Heart left ventricle (tissue), 16 donors: ENCODE results near the gene ORM1. TPM values are rescaled to one million over a fixed set of nuclear protein-coding genes. Genes with fewer than 3 reads are reported as not detected.

Experiments
- ATAC-seq, 4 donors: fragments of 200-7000 bp; cut with Tn5 transposase; one replicate each; pipeline ENCODE4 v1.9.1; 2020 to 2022; ENCODE audit warnings: moderate library complexity in 4 of 4, mild to moderate bottlenecking in 3 of 4, moderate number of reproducible peaks in 1 of 4
- DNase-seq, 5 donors: peaks; one replicate each; pipeline ENCODE4 v3.0.0-alpha.2; 2020
- H3K27ac ChIP-seq, 12 donors: fragments of 200-600 bp; sonication (generic) in 4 of 12; one replicate each; pipeline versions ENCODE4 v1.5.0 to v1.8.0; 2016 to 2022; ENCODE audit warnings: mild to moderate bottlenecking in 2 of 12
- H3K27me3 ChIP-seq, 9 donors: fragments of 200-600 bp; sonication (generic) in 2 of 9; one replicate each; pipeline versions ENCODE4 v1.5.1 to v1.8.0; 2016 to 2022; ENCODE audit warnings: mild to moderate bottlenecking in 3 of 9
- H3K36me3 ChIP-seq, 9 donors: fragments of 200-600 bp; sonication (generic) in 2 of 9; one replicate each; pipeline versions ENCODE4 v1.5.0 to v1.8.0; 2018 to 2022; ENCODE audit warnings: mild to moderate bottlenecking in 2 of 9
- H3K4me1 ChIP-seq, 12 donors: fragments of 200-600 bp; sonication (generic) in 4 of 12; one replicate each; pipeline versions ENCODE4 v1.5.0 to v1.8.0; 2016 to 2022; ENCODE audit warnings: mild to moderate bottlenecking in 3 of 12
- H3K4me3 ChIP-seq, 12 donors: fragments of 200-600 bp; sonication (generic) in 4 of 12; one replicate each; pipeline versions ENCODE4 v1.5.0 to v1.8.0; 2017 to 2022; ENCODE audit warnings: mild to moderate bottlenecking in 9 of 12, moderate library complexity in 4 of 12
- H3K9me3 ChIP-seq, 12 donors: fragments of 200-600 bp; sonication (generic) in 4 of 12; one replicate each; pipeline versions ENCODE4 v1.5.0 to v1.8.0; 2016 to 2022; ENCODE audit warnings: mild to moderate bottlenecking in 1 of 12
- CTCF ChIP-seq, 12 donors: fragments of 200-600 bp; sonication (generic) in 4 of 12; IDR thresholded peaks; one replicate each; pipeline versions ENCODE4 v1.5.0 to v1.8.0; 2018 to 2022; ENCODE audit warnings: antibody characterized with exemption in 12 of 12, mild to moderate bottlenecking in 5 of 12
- POLR2A ChIP-seq, 2 donors: fragments of 450-650 bp; IDR thresholded peaks; one replicate each; pipeline ENCODE4 v1.6.1; 2017; ENCODE audit warnings: antibody characterized with exemption in 2 of 2, mild to moderate bottlenecking in 2 of 2, moderate library complexity in 2 of 2
- WGBS, 4 donors: extraction: QIAGEN DNeasy Blood & Tissue Kit in 2 of 4; methylation state at CpG; one replicate each; pipeline versions ENCODE4 v1.1.5 to v1.1.7; 2013 to 2018; 5-methylcytosine and 5-hydroxymethylcytosine counted together
- intact Hi-C, 10 donors: fragments of 100-400 bp; cut with DNase I; formaldehyde crosslinking; loops; one replicate each; pipeline versions ENCODE4 v1.11.1 to v1.14.2; 2022
- polyA plus RNA-seq, 2 donors: library from polyadenylated mRNA; stranded (reverse); fragments of 200-250 nt; gene quantifications; one replicate each; pipeline ENCODE4 v1.2.3, GENCODE V29; 2013
- total RNA-seq, 9 donors: library from RNA; depleted of rRNA in 2 of 9; stranded (reverse); fragments of >200 nt in 2 of 9; fragmentation: NEBNext Ultra II Directional in 3 of 9; extraction: Animal tissue kit (Norgen Biotek cat#: 25700) in 3 of 9; gene quantifications; one replicate each; pipeline versions ENCODE4 v1.1.0 to v1.2.4, GENCODE V29; 2016 to 2023
- donor health status: ischemic (EF 13 %, LVEDD 7.1; RV severe dilation, severe dysfunction).
- donor health status: healthy with polysubstance abuse.
- donor health status: DM: no; HTN: yes; CAD: no.
- donor health status: DM: no; HTN: no; CAD: no.
- donor health status: ischemic (EF 25% LVEDD 6.9; RV normal size, moderate dysfunction).
- donor health status: ischemic (EF 25% LVEDD 5.7; RV mildly dilated, moderate dysfunction).
- donor health status: healthy.
- donor health status: DM: yes; HTN: yes; CAD: no.
- donor health status: ischemic (EF 35%, LVEDD 5.7; RV mildly dilated, moderate dysfunction).
- donor health status: nonischemic (EF 11% LVEDD 7.7; RV severe dilation, severe dysfunction).
- donor health status: DM: yes; HTN: yes; CAD: no.
- donor health status: PGD.
- donor health status: ischemic (EF 29% LVEDD 5.4; RV normal size, mild dysfunction).
- donor health status: nonischemic (EF 23%, LVEDD 6.1; RV moderate dilation, normal function).

The ORM1 gene
- total and polyA plus RNA-seq, 11 donors: 0.51 to 1.00 (median 0.80) TPM; not detected in 8

GRCh38 chr9:114290561-114290986 lies 32.3 kb upstream of the ORM1 start:
- WGBS, 4 donors: 65 to 79% (median 73%) methylated on average over 6 to 7 of the region's 7 CpGs
- H3K27me3 ChIP-seq: no peaks in the 10 kb centered on the region
- no peak overlapping the region for H3K4me3 ChIP-seq
- no peak for TF ChIP-seq POLR2A (IDR thresholded peaks at IDR 0.05)
- TF ChIP-seq CTCF (IDR thresholded peaks at IDR 0.05): no peak
- peak in 1 of 5 donors; percentile 19 for DNase-seq
- intact Hi-C loops: loop anchor here (1.0 to 10.0 kb wide), 10 partner anchors 133 to 606 kb away; partner anchors contain the start of gene COL27A1 (in 4 of the 10)
- peaks cover 0 to 29% (median 5%) of the 10 kb centered on the region in 9 donors for H3K36me3 ChIP-seq
- no peaks in the 10 kb centered on the region for H3K4me1 ChIP-seq
- peaks cover 0 to 15% (median 3%) of the 10 kb centered on the region in 12 donors for H3K9me3 ChIP-seq
- ATAC-seq: peak in 1 of 4 donors; percentile 34
- H3K27ac ChIP-seq: no peak overlapping the region

- intact Hi-C loops: loop anchor here (1.0 to 10.0 kb wide), 12 partner anchors 134 to 606 kb away; partner anchors contain the start of gene COL27A1 (in 6 of the 10)
- Histone ChIP-seq H3K4me1 (no peaks in the 10 kb centered on the region), H3K27ac (no peak overlapping the region), H3K36me3 (peaks cover 0 to 33% (median 5%) of the 10 kb centered on the region in 9 donors), H3K27me3 (no peaks in the 10 kb centered on the region), H3K4me3 (no peak overlapping the region), H3K9me3 (peaks cover 0 to 16% (median 3%) of the 10 kb centered on the region in 12 donors)
- ATAC-seq (peak in 3 of 4 donors; percentile 38 to 62 (median 49)), DNase-seq (peak; percentile 46 to 83 (median 59))
- 18 to 19% (median 18%) methylated on average over 11 to 12 of the region's 12 CpGs for WGBS, 4 donors
- TF ChIP-seq CTCF (IDR thresholded peaks at IDR 0.05) (peak; percentile 77 to 96 (median 93)), POLR2A (IDR thresholded peaks at IDR 0.05) (no peak)
Measured at GRCh38 chr9:114291064-114291474, 31.8 kb upstream of the ORM1 start.

- DNase-seq: peak in 3 of 5 donors; percentile 1 to 22 (median 9)
- Histone ChIP-seq H3K9me3 (peaks cover 0 to 20% (median 3%) of the 10 kb centered on the region in 12 donors), H3K4me3 (no peak overlapping the region), H3K27me3 (no peaks in the 10 kb centered on the region), H3K4me1 (no peaks in the 10 kb centered on the region), H3K27ac (no peak overlapping the region), H3K36me3 (peaks cover 0 to 42% (median 5%) of the 10 kb centered on the region in 9 donors)
- no peak for ATAC-seq
- no peak for TF ChIP-seq POLR2A (IDR thresholded peaks at IDR 0.05)
- TF ChIP-seq CTCF (IDR thresholded peaks at IDR 0.05): no peak
- intact Hi-C loops: loop anchor here (1.0 to 10.0 kb wide), 12 partner anchors 135 to 607 kb away; partner anchors contain the start of gene COL27A1 (in 6 of the 10)
- WGBS, 4 donors: 88 to 95% (median 89%) methylated on average over 8 to 11 of the region's 11 CpGs
Measured at GRCh38 chr9:114291886-114292590, 30.9 kb upstream of the ORM1 start.

- ATAC-seq: no peak
- TF ChIP-seq CTCF (IDR thresholded peaks at IDR 0.05) (no peak), POLR2A (IDR thresholded peaks at IDR 0.05) (no peak)
- no peak for DNase-seq
- no peak overlapping the region for H3K4me3 ChIP-seq
- intact Hi-C loops: loop anchor here in 9 of 10 donors (5.0 to 10.0 kb wide), 6 partner anchors 137 to 610 kb away; partner anchors contain the start of gene COL27A1 (in 1 of the 9)
- no peaks in the 10 kb centered on the region for H3K4me1 ChIP-seq
- H3K36me3 ChIP-seq: peaks cover 0 to 53% (median 5%) of the 10 kb centered on the region in 9 donors
- H3K27ac ChIP-seq: no peak overlapping the region
- H3K9me3 ChIP-seq: peaks cover 0 to 20% (median 3%) of the 10 kb centered on the region in 12 donors
- no peaks in the 10 kb centered on the region for H3K27me3 ChIP-seq
Measured at GRCh38 chr9:114294664-114295063, 28.2 kb upstream of the ORM1 start.
